ENCODE measurements around the gene IMPG2.

Gene IMPG2

DNA sequence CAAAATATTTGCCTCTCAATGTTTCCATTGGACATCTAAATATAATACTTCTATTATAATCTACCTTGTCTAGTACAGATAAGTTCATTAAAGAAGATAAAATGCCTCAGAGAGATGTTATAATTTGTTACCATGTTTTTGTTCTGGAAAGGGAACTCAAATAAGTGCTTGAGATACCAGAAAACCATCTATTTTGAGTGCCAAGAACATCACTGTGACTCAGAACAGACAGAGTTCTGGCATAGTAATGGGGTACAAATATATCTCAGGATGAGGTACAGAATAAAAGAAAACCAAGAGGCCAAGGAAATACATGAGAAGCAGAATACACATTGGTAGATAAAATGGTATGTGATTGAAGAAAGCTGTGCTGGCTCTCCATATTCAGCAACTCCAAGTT is 58.9 kb downstream of the IMPG2 start:
- TF ChIP-seq, protein P1, sequence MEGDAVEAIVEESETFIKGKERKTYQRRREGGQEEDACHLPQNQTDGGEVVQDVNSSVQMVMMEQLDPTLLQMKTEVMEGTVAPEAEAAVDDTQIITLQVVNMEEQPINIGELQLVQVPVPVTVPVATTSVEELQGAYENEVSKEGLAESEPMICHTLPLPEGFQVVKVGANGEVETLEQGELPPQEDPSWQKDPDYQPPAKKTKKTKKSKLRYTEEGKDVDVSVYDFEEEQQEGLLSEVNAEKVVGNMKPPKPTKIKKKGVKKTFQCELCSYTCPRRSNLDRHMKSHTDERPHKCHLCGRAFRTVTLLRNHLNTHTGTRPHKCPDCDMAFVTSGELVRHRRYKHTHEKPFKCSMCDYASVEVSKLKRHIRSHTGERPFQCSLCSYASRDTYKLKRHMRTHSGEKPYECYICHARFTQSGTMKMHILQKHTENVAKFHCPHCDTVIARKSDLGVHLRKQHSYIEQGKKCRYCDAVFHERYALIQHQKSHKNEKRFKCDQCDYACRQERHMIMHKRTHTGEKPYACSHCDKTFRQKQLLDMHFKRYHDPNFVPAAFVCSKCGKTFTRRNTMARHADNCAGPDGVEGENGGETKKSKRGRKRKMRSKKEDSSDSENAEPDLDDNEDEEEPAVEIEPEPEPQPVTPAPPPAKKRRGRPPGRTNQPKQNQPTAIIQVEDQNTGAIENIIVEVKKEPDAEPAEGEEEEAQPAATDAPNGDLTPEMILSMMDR (IDR thresholded peaks at IDR 0.05; ENCODE audit: low read depth, low read length): no peak
- no peak overlapping the region for H3K4me3 ChIP-seq (ENCODE audit: low read depth, low read length)
- in situ Hi-C loops (cut with HindIII; ENCODE audit: low sequenced_read_pairs): no loop called here
- DNase-seq (ENCODE audit: low read depth, low spot score): peak; percentile 73

DNA sequence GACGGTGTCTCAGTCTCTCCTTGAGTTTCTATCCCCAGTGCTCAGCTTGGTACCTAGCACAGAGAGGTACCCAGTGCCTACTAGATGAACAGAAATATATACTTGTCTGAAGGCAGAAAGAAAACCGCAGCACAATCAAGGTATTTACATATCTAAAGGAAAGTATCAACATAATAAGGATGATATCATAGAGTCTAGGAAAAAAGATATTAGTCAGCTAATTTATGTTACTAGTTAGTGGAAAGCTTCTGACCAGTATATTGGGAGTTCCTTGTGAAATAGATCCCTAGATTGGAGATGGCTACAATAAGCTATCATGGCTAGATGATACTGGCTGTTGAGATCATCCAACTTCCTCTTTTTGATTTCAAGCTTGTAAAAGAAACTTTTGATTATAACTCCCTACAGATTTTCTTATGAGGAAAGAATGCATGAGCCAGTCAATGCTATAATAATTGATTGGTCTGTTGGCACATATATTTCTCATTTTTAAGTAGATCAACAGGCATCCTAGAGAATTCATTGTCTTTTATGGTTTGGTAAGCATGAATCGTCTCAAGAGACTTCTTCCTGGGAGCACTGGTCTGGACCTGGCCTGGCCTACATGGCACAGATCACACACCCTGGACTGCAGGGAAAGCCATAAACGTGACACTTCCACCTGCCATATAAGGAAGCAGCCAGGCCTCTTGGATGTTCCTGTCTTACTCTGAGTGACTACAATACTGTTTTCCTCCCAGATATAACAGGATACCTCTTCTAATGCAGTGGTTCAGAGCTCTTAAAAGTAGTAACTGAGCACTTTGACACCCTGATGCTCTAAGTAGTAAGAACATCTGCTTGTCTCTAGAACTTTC is 60.7 kb downstream of the IMPG2 start:
- TF ChIP-seq, protein P1 (IDR thresholded peaks at IDR 0.05; ENCODE audit: low read depth, low read length): no peak
- no peak for DNase-seq (ENCODE audit: low read depth, low spot score)
- in situ Hi-C loops (cut with HindIII; ENCODE audit: low sequenced_read_pairs): no loop called here
- H3K4me3 ChIP-seq (ENCODE audit: low read depth, low read length): no peak overlapping the region

DNA sequence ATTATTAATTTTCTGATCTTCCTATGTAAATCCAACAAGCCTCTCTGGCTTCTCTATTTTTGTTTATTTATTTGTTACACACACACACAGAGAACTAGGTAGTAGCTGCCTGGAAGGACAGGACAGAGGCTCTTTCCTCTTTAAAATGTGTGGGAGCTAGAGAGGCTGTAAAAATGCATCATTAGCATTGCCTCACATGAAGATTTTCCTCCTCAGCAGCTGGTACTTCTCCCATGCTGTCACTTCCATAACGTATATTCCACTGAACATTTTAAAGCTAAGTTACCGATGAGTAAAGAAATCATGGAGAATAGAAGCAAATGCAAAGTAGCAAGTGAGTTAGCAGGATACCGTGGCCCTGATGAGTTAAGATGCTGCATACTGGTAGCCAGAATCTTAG is 63.9 kb downstream of the IMPG2 start:
- TF ChIP-seq, protein P1 (IDR thresholded peaks at IDR 0.05; ENCODE audit: low read depth, low read length): no peak
- in situ Hi-C loops (cut with HindIII; ENCODE audit: low sequenced_read_pairs): no loop called here
- no peak for DNase-seq (ENCODE audit: low read depth, low spot score)
- no peak overlapping the region for H3K4me3 ChIP-seq (ENCODE audit: low read depth, low read length)

DNA sequence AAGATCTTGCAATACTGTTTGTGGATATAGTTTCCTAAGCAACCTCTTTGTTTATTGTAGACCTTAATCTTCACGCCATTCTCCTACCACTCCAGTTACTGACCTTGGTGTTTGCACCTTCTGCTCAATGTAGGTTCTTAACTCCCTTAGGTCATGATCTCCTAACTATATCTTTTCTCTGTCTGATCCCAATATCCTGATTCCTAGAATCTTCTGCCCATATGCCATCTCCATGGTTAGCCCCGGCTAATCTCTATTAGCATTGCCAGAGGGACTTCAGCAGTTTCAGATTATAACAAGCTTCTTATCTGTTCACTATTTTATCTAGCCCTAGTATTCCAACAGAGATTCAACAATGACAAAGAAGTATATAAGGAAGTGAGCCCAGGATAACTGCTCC is 64.9 kb downstream of the IMPG2 start:
- H3K4me3 ChIP-seq (ENCODE audit: low read depth, low read length): no peak overlapping the region
- in situ Hi-C loops (cut with HindIII; ENCODE audit: low sequenced_read_pairs): no loop called here
- no peak for DNase-seq (ENCODE audit: low read depth, low spot score)
- TF ChIP-seq, protein P1 (IDR thresholded peaks at IDR 0.05; ENCODE audit: low read depth, low read length): no peak

DNA sequence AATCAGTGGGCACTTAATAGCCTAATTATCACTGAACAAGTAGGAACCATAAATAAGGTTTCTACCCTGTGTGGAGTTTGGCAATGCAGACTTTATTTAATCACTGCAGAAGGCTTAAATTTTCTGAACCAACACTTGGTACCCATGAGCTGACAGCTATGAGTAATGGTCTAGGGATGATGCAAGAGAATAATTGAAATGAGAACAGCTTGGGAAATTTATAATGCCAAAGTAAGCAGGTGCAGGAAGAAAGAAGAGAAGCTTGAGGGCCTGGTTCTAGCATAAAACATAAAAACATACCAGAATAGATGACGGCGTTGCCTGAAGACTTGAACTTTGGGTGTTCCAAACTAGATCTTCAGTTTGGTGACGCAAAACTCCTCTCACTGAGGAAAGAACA is 67.0 kb downstream of the IMPG2 start:
- no peak for DNase-seq (ENCODE audit: low read depth, low spot score)
- in situ Hi-C loops (cut with HindIII; ENCODE audit: low sequenced_read_pairs): no loop called here
- TF ChIP-seq, protein P1 (IDR thresholded peaks at IDR 0.05; ENCODE audit: low read depth, low read length): no peak
- no peak overlapping the region for H3K4me3 ChIP-seq (ENCODE audit: low read depth, low read length)

DNA sequence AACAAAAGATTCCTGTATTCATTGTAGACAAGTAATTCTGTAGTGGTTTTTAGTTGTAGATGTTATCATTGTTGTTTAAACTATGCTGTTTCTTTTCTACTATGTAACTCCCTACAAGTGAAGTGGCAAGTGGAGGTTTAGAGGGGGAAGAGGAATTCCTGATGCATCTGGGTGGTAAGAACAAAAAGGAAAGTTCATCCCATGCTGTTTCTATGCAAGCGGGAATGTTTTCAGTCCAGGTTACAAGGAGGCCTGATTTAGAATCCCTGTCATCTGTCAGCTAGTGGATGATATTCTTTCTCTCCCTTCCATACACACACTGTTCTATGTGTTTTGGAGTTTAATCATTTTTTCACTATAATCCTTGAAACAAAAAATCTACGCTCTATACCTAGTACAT is 67.4 kb downstream of the IMPG2 start:
- DNase-seq (ENCODE audit: low read depth, low spot score): no peak
- TF ChIP-seq, protein P1 (IDR thresholded peaks at IDR 0.05; ENCODE audit: low read depth, low read length): no peak
- in situ Hi-C loops (cut with HindIII; ENCODE audit: low sequenced_read_pairs): no loop called here

More for the DNA sequence above, 67.4 kb downstream of the IMPG2 start:
- H3K4me3 ChIP-seq (ENCODE audit: low read depth, low read length): no peak overlapping the region

Measured in astrocyte of the spinal cord (primary cell).